Measurements from ENCODE around the gene GPX5. TPM values are rescaled to one million over a fixed set of nuclear protein-coding genes. Genes with fewer than 3 reads are reported as not detected.

The GPX5 gene
- total and polyA plus RNA-seq, 9 donors: not detected

- no peaks in the 10 kb centered on the region for H3K4me1 ChIP-seq (ENCODE audit: insufficient read depth)
- no peaks in the 10 kb centered on the region for H3K27me3 ChIP-seq
- TF ChIP-seq POLR2A (IDR thresholded peaks at IDR 0.05) (no peak), EP300 (IDR thresholded peaks at IDR 0.05) (no peak), CTCF (IDR thresholded peaks at IDR 0.05) (no peak)
- H3K9me3 ChIP-seq: no peaks in the 10 kb centered on the region
- H3K27ac ChIP-seq: no peak overlapping the region
- intact Hi-C loops (cut with DNase I): no loop called here
- no peak overlapping the region for H3K4me3 ChIP-seq
- DNase-seq: no peak
- H3K36me3 ChIP-seq: no peaks in the 10 kb centered on the region
These were observed 41.8 kb downstream of the GPX5 start for GRCh38 chr6:28567506-28567905.

GRCh38 chr6:28568515-28569108 lies 42.9 kb downstream of the GPX5 start:
- Histone ChIP-seq H3K27ac (no peak overlapping the region), H3K9me3 (no peaks in the 10 kb centered on the region), H3K36me3 (no peaks in the 10 kb centered on the region), H3K4me3 (no peak overlapping the region), H3K27me3 (no peaks in the 10 kb centered on the region), H3K4me1 (ENCODE audit: insufficient read depth) (no peaks in the 10 kb centered on the region)
- intact Hi-C loops (cut with DNase I): no loop called here
- DNase-seq: no peak
- TF ChIP-seq POLR2A (IDR thresholded peaks at IDR 0.05) (no peak), EP300 (IDR thresholded peaks at IDR 0.05) (no peak), CTCF (IDR thresholded peaks at IDR 0.05) (no peak)
- 93 to 96% (median 95%) methylated on average over 4 of the region's 4 CpGs for WGBS, 3 donors

GRCh38 chr6:28569748-28570147 lies 44.1 kb downstream of the GPX5 start:
- H3K9me3 ChIP-seq: no peaks in the 10 kb centered on the region
- no peaks in the 10 kb centered on the region for H3K27me3 ChIP-seq
- H3K4me1 ChIP-seq (ENCODE audit: insufficient read depth): no peaks in the 10 kb centered on the region
- DNase-seq: no peak
- 45 to 46% (median 46%) methylated on average over 2 of the region's 2 CpGs for WGBS, 3 donors
- H3K27ac ChIP-seq: no peak overlapping the region
- TF ChIP-seq CTCF (IDR thresholded peaks at IDR 0.05): no peak
- TF ChIP-seq POLR2A (IDR thresholded peaks at IDR 0.05): no peak
- no peak for TF ChIP-seq EP300 (IDR thresholded peaks at IDR 0.05)
- no peak overlapping the region for H3K4me3 ChIP-seq
- intact Hi-C loops (cut with DNase I): loop anchor here in 1 of 4 donors (5.0 kb wide), 1 partner anchor 1593 kb away; the partner anchor contains the start of genes TRIM10 and TRIM15
- H3K36me3 ChIP-seq: no peaks in the 10 kb centered on the region

GRCh38 chr6:28580475-28580874 lies 54.8 kb downstream of the GPX5 start:
- intact Hi-C loops (cut with DNase I): no loop called here
- Histone ChIP-seq H3K9me3 (no peaks in the 10 kb centered on the region), H3K27ac (no peak overlapping the region), H3K4me3 (no peak overlapping the region), H3K4me1 (ENCODE audit: insufficient read depth) (no peaks in the 10 kb centered on the region), H3K36me3 (no peaks in the 10 kb centered on the region), H3K27me3 (no peaks in the 10 kb centered on the region)
- no peak for DNase-seq
- TF ChIP-seq EP300 (IDR thresholded peaks at IDR 0.05) (no peak), CTCF (IDR thresholded peaks at IDR 0.05) (no peak), POLR2A (IDR thresholded peaks at IDR 0.05) (no peak)
